Spleen (tissue), 7 donors: ENCODE results near the gene LRFN2.

Source experiments
- CTCF ChIP-seq, 11 experiments: fragments of 200-600 bp in 7 of 11; fragments of 450-650 bp in 4 of 11; sonication (generic) in 4 of 11; IDR thresholded peaks in 8 of 11; conservative IDR thresholded peaks in 3 of 11; 1 replicate in 7 of 11; 2 replicates in 4 of 11; pipeline versions ENCODE4 v1.4.0 to v1.8.0; 2016 to 2021; ENCODE audit warnings: antibody characterized with exemption in 11 of 11, inconsistent platforms in 4 of 11, mild to moderate bottlenecking in 1 of 11
- POLR2A ChIP-seq, 3 donors: fragments of 450-650 bp; IDR thresholded peaks; one replicate each; pipeline ENCODE4 v1.5.1; 2017; ENCODE audit warnings: antibody characterized with exemption in 3 of 3, mild to moderate bottlenecking in 1 of 3
- POLR2AphosphoS5 ChIP-seq, 3 donors: sonication (generic); formaldehyde crosslinking; IDR thresholded peaks; one replicate each; pipeline ENCODE4 v1.5.1; 2017; ENCODE audit warnings: antibody characterized with exemption in 3 of 3
- donor health status: DM: no; HTN: no; CAD: no; lungs with moderate emphysema.
- donor health status: DM: no; HTN: no; CAD: no.
- donor health status: DM: no; HTN: no; CAD: no.

GRCh38 chr6:40348591-40348990 is 238.6 kb downstream of the LRFN2 start:
- no peak for TF ChIP-seq CTCF (IDR thresholded peaks at IDR 0.05 in 8 of 11, conservative IDR thresholded peaks at IDR 0.05 in 3 of 11)
- no peak for TF ChIP-seq POLR2AphosphoS5 (IDR thresholded peaks at IDR 0.05)
- no peak for TF ChIP-seq POLR2A (IDR thresholded peaks at IDR 0.05)
